Measurements from ENCODE around the gene MYCL. TPM values are rescaled to one million over a fixed set of nuclear protein-coding genes. Genes with fewer than 3 reads are reported as not detected.

Gene MYCL
- total RNA-seq, 1 experiment from 2014 or later, result 18.4 TPM

DNA sequence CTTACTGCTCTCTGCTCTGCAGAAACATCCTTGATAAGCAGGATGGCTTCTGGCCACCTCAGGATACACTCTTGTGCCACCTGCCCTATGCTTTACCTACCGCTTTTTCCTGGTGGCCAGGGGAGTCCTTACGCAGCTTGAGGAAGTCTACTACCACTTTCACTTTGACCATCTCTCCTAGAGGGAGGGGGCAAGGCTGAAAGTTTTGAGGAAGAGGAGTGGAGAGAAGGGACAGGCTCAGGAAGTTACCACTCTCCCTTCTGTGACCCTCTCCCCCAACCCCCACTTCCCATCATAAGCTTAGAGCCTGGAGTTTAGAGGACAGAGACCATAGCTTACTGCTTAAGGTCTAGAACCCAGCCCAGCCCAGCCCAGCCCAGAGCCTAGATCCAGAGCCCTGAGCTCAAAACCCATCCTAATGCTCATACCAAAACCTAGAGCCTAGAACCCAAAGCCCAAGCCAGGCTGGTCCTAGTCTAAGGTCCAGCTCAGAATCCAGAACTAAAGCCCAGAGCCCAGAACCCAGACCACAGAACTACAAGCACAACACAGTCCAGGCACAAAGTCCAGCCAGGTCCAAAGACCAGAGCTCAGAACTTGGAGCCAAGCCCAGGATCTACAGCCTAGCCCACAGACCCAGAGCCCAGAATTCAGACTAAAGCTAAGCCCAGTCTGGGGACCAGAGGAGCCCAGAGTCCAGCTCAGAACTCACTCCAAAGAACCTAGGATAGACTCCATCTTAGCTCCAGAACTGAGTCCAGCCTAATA, 35.2 kb upstream of the MYCL start:
- Histone ChIP-seq H2BK20ac (ENCODE audit: low read depth, low read length, poor library complexity, severe bottlenecking) (no peak overlapping the region), H2BK15ac (ENCODE audit: low read depth, low read length) (no peak overlapping the region), H3K4ac (ENCODE audit: low read depth, low read length) (no peak overlapping the region), H3K14ac (ENCODE audit: insufficient read depth, low read length) (no peak overlapping the region), H2AK5ac (ENCODE audit: insufficient read length, low read length) (no peak overlapping the region), H4K20me1 (ENCODE audit: control insufficient read depth, insufficient read depth, insufficient read length) (no peaks in the 10 kb centered on the region), H4K5ac (ENCODE audit: insufficient read length, low read depth, low read length) (no peak overlapping the region), H3K4me2 (ENCODE audit: insufficient read depth, insufficient read length, low read length) (no peak overlapping the region), H3K9me3 (ENCODE audit: control insufficient read depth, low read depth, low read length) (no peaks in the 10 kb centered on the region), H3K23me2 (ENCODE audit: insufficient read length, low read depth, low read length, poor library complexity, severe bottlenecking) (no peaks in the 10 kb centered on the region), H3K79me1 (ENCODE audit: insufficient read depth, low read depth, low read length, poor library complexity, severe bottlenecking) (no peaks in the 10 kb centered on the region), H3K4me1 (ENCODE audit: insufficient read depth, low read length) (no peaks in the 10 kb centered on the region), H3K9ac (ENCODE audit: extremely low read depth, insufficient read length, low read length) (no peak overlapping the region), H2BK5ac (ENCODE audit: insufficient read length, low read length) (no peak overlapping the region), H3K18ac (ENCODE audit: insufficient read length, low read depth, low read length) (no peak overlapping the region), H2AFZ (ENCODE audit: low read length) (no peak overlapping the region), H3K56ac (ENCODE audit: insufficient read length, low read depth, low read length) (no peak overlapping the region), H4K91ac (ENCODE audit: insufficient read length, low read depth, low read length) (no peak overlapping the region), H3K79me2 (ENCODE audit: insufficient read depth, low read length) (no peaks in the 10 kb centered on the region), H3K23ac (ENCODE audit: insufficient read length, low read depth, low read length) (no peak overlapping the region), H3K27ac (ENCODE audit: insufficient read length, low read depth, low read length) (no peak overlapping the region), H2BK120ac (ENCODE audit: low read depth, low read length, poor library complexity, severe bottlenecking) (no peak overlapping the region), H4K8ac (replicated peaks; ENCODE audit: insufficient read length, low read depth, low read length) (no peak overlapping the region), H2BK12ac (ENCODE audit: insufficient read length, low read depth, low read length) (no peak overlapping the region), H3T11ph (ENCODE audit: low read length) (no peak overlapping the region), H3K27me3 (ENCODE audit: insufficient read depth, low read length) (0 out of 2 replicates have a peak, but pooled peaks cover 2% of the 10 kb centered on the region)
- DNase-seq, result no peak
- TF ChIP-seq, protein P1, sequence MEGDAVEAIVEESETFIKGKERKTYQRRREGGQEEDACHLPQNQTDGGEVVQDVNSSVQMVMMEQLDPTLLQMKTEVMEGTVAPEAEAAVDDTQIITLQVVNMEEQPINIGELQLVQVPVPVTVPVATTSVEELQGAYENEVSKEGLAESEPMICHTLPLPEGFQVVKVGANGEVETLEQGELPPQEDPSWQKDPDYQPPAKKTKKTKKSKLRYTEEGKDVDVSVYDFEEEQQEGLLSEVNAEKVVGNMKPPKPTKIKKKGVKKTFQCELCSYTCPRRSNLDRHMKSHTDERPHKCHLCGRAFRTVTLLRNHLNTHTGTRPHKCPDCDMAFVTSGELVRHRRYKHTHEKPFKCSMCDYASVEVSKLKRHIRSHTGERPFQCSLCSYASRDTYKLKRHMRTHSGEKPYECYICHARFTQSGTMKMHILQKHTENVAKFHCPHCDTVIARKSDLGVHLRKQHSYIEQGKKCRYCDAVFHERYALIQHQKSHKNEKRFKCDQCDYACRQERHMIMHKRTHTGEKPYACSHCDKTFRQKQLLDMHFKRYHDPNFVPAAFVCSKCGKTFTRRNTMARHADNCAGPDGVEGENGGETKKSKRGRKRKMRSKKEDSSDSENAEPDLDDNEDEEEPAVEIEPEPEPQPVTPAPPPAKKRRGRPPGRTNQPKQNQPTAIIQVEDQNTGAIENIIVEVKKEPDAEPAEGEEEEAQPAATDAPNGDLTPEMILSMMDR (conservative IDR thresholded peaks at IDR 0.05), result no peak
- H3K27ac Mint-ChIP-seq, result 0 out of 7 replicates have a peak overlapping the region, but pooled peaks of 1 of the 3 experiments have one; percentile 42
- H3K9me3 Mint-ChIP-seq, result no peaks in the 10 kb centered on the region
- no CpG with 5 or more reads among the region's 2 CpGs for WGBS (ENCODE audit: extremely low coverage, insufficient read length, low lambda C conversion rate)
- H3K4me3 Mint-ChIP-seq, result no peak overlapping the region
- H3K36me3 Mint-ChIP-seq (ENCODE audit: insufficient read depth in 1 of 3, low read depth in 3 of 3), result no peaks in the 10 kb centered on the region
- no peaks in the 10 kb centered on the region for H3K4me1 Mint-ChIP-seq
- peaks cover 14% of the 10 kb centered on the region for H3K27me3 Mint-ChIP-seq (ENCODE audit: low read depth)
